Heart left ventricle (tissue), 16 donors: ENCODE data around the gene TMEM43. TPM values are rescaled to one million over a fixed set of nuclear protein-coding genes. Genes with fewer than 3 reads are reported as not detected.

Source experiments
- ATAC-seq, 4 donors: fragments of 200-7000 bp; cut with Tn5 transposase; one replicate each; pipeline ENCODE4 v1.9.1; 2020 to 2022; ENCODE audit warnings: moderate library complexity in 4 of 4, mild to moderate bottlenecking in 3 of 4, moderate number of reproducible peaks in 1 of 4
- DNase-seq, 5 donors: peaks; one replicate each; pipeline ENCODE4 v3.0.0-alpha.2; 2020
- H3K27ac ChIP-seq, 12 donors: fragments of 200-600 bp; sonication (generic) in 4 of 12; one replicate each; pipeline versions ENCODE4 v1.5.0 to v1.8.0; 2016 to 2022; ENCODE audit warnings: mild to moderate bottlenecking in 2 of 12
- H3K27me3 ChIP-seq, 9 donors: fragments of 200-600 bp; sonication (generic) in 2 of 9; one replicate each; pipeline versions ENCODE4 v1.5.1 to v1.8.0; 2016 to 2022; ENCODE audit warnings: mild to moderate bottlenecking in 3 of 9
- H3K36me3 ChIP-seq, 9 donors: fragments of 200-600 bp; sonication (generic) in 2 of 9; one replicate each; pipeline versions ENCODE4 v1.5.0 to v1.8.0; 2018 to 2022; ENCODE audit warnings: mild to moderate bottlenecking in 2 of 9
- H3K4me1 ChIP-seq, 12 donors: fragments of 200-600 bp; sonication (generic) in 4 of 12; one replicate each; pipeline versions ENCODE4 v1.5.0 to v1.8.0; 2016 to 2022; ENCODE audit warnings: mild to moderate bottlenecking in 3 of 12
- H3K4me3 ChIP-seq, 12 donors: fragments of 200-600 bp; sonication (generic) in 4 of 12; one replicate each; pipeline versions ENCODE4 v1.5.0 to v1.8.0; 2017 to 2022; ENCODE audit warnings: mild to moderate bottlenecking in 9 of 12, moderate library complexity in 4 of 12
- H3K9me3 ChIP-seq, 12 donors: fragments of 200-600 bp; sonication (generic) in 4 of 12; one replicate each; pipeline versions ENCODE4 v1.5.0 to v1.8.0; 2016 to 2022; ENCODE audit warnings: mild to moderate bottlenecking in 1 of 12
- POLR2A ChIP-seq, 2 donors: fragments of 450-650 bp; IDR thresholded peaks; one replicate each; pipeline ENCODE4 v1.6.1; 2017; ENCODE audit warnings: antibody characterized with exemption in 2 of 2, mild to moderate bottlenecking in 2 of 2, moderate library complexity in 2 of 2
- WGBS, 4 donors: extraction: QIAGEN DNeasy Blood & Tissue Kit in 2 of 4; methylation state at CpG; one replicate each; pipeline versions ENCODE4 v1.1.5 to v1.1.7; 2013 to 2018; 5-methylcytosine and 5-hydroxymethylcytosine counted together
- intact Hi-C, 10 donors: fragments of 100-400 bp; cut with DNase I; formaldehyde crosslinking; loops; one replicate each; pipeline versions ENCODE4 v1.11.1 to v1.14.2; 2022
- polyA plus RNA-seq, 2 donors: library from polyadenylated mRNA; stranded (reverse); fragments of 200-250 nt; gene quantifications; one replicate each; pipeline ENCODE4 v1.2.3, GENCODE V29; 2013
- total RNA-seq, 9 donors: library from RNA; depleted of rRNA in 2 of 9; stranded (reverse); fragments of >200 nt in 2 of 9; fragmentation: NEBNext Ultra II Directional in 3 of 9; extraction: Animal tissue kit (Norgen Biotek cat#: 25700) in 3 of 9; gene quantifications; one replicate each; pipeline versions ENCODE4 v1.1.0 to v1.2.4, GENCODE V29; 2016 to 2023
- TF ChIP-seq, protein P1 (sequence below), 12 donors: fragments of 200-600 bp; sonication (generic) in 4 of 12; IDR thresholded peaks; one replicate each; pipeline versions ENCODE4 v1.5.0 to v1.8.0; 2018 to 2022; ENCODE audit warnings: antibody characterized with exemption in 12 of 12, mild to moderate bottlenecking in 5 of 12
- donor health status: ischemic (EF 13 %, LVEDD 7.1; RV severe dilation, severe dysfunction).
- donor health status: healthy with polysubstance abuse.
- donor health status: DM: no; HTN: yes; CAD: no.
- donor health status: DM: no; HTN: no; CAD: no.
- donor health status: ischemic (EF 25% LVEDD 6.9; RV normal size, moderate dysfunction).
- donor health status: ischemic (EF 25% LVEDD 5.7; RV mildly dilated, moderate dysfunction).
- donor health status: healthy.
- donor health status: DM: yes; HTN: yes; CAD: no.
- donor health status: ischemic (EF 35%, LVEDD 5.7; RV mildly dilated, moderate dysfunction).
- donor health status: nonischemic (EF 11% LVEDD 7.7; RV severe dilation, severe dysfunction).
- donor health status: DM: yes; HTN: yes; CAD: no.
- donor health status: PGD.
- donor health status: ischemic (EF 29% LVEDD 5.4; RV normal size, mild dysfunction).
- donor health status: nonischemic (EF 23%, LVEDD 6.1; RV moderate dilation, normal function).

The TMEM43 gene
- total and polyA plus RNA-seq, 11 donors = 26.1 to 150 (median 46.0) TPM

DNA sequence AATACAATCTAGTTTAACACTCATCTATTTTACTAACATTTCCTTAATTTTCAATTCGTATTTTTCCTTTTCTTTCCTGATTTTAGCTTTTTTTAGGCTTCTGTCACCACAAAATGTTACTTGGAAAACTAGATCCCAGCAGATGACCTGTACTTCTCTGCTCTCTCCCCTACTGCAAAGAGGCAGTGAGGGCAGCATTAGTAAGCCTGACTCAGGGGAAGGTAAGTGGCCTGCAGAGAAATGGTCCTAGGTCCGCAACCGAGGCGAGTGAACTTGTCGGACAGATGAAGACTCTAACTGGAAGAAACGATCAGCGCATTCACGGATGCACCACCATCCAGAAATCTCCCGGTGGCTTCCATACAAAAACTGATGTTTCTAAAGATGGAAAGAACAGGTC lies 20.4 kb downstream of the TMEM43 start:
- peak overlapping the region; percentile 34 to 91 (median 81) for H3K27ac ChIP-seq
- peak in 1 of 5 donors; percentile 15 for DNase-seq
- peaks cover 0 to 74% (median 36%) of the 10 kb centered on the region in 12 donors for H3K4me1 ChIP-seq
- ATAC-seq = no peak
- TF ChIP-seq, protein P1, sequence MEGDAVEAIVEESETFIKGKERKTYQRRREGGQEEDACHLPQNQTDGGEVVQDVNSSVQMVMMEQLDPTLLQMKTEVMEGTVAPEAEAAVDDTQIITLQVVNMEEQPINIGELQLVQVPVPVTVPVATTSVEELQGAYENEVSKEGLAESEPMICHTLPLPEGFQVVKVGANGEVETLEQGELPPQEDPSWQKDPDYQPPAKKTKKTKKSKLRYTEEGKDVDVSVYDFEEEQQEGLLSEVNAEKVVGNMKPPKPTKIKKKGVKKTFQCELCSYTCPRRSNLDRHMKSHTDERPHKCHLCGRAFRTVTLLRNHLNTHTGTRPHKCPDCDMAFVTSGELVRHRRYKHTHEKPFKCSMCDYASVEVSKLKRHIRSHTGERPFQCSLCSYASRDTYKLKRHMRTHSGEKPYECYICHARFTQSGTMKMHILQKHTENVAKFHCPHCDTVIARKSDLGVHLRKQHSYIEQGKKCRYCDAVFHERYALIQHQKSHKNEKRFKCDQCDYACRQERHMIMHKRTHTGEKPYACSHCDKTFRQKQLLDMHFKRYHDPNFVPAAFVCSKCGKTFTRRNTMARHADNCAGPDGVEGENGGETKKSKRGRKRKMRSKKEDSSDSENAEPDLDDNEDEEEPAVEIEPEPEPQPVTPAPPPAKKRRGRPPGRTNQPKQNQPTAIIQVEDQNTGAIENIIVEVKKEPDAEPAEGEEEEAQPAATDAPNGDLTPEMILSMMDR (IDR thresholded peaks at IDR 0.05) = no peak
- no peak for TF ChIP-seq POLR2A (IDR thresholded peaks at IDR 0.05)
- WGBS, 4 donors = 86 to 92% (median 89%) methylated on average over 9 of the region's 9 CpGs
- no peaks in the 10 kb centered on the region for H3K9me3 ChIP-seq
- no peaks in the 10 kb centered on the region for H3K27me3 ChIP-seq
- H3K36me3 ChIP-seq = peaks cover 0 to 76% (median 51%) of the 10 kb centered on the region in 9 donors
- peak overlapping the region in 5 of 12 donors; percentile 26 to 40 (median 36) for H3K4me3 ChIP-seq
- intact Hi-C loops = loop anchor here in 2 of 10 donors (2.0 to 10.0 kb wide), 3 partner anchors 20 to 490 kb away; partner anchors contain the start of genes CHCHD4 (in 1 of the 2), LSM3 (in 1 of the 2), TMEM43 (in 1 of the 2) and XPC (in 1 of the 2)

DNA sequence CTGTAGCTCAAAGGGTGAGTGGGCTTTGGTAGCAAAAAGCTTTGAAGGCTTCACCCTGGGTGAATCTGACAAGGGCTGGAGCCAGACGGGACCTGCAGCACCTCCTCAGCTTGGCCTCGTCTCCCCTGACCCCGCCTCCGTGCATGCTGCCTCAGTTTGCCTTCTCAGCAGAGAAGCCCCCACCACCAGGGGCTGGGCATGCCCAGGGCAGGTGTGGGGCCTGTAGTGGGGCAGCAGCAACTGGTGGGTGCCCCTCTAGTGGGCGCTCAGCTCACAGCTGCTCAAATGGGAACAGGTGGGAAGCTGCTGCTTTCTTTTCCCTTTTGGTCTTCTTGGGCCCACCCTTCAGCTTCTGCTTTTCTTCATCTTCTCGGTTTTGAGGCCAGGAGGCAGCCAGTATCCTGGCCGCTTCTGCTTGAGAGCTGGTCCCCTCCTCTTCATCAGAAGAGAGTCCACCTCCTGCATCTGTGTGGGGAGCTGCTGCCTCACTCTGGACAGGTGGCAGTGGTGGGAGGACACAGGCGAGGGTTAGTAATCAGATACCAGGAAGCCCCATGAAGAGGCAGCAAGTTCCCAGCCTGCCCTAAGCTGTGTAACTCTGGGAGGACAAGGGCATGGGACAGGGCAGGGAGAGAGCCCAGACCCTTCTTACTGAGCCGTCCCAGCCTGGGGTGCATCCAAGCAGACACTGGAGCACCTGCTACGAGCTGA lies 21.0 kb downstream of the TMEM43 start:
- H3K36me3 ChIP-seq = peaks cover 0 to 76% (median 52%) of the 10 kb centered on the region in 9 donors
- no peaks in the 10 kb centered on the region for H3K27me3 ChIP-seq
- TF ChIP-seq, protein P1 (IDR thresholded peaks at IDR 0.05) = no peak
- no peaks in the 10 kb centered on the region for H3K9me3 ChIP-seq
- H3K4me3 ChIP-seq = no peak overlapping the region
- peak overlapping the region; percentile 34 to 91 (median 81) for H3K27ac ChIP-seq
- 92 to 94% (median 93%) methylated on average over 9 to 10 of the region's 10 CpGs for WGBS, 4 donors
- peaks cover 0 to 71% (median 36%) of the 10 kb centered on the region in 12 donors for H3K4me1 ChIP-seq
- peak in 2 of 5 donors; percentile 10 to 15 for DNase-seq
- ATAC-seq = no peak
- intact Hi-C loops = loop anchor here in 2 of 10 donors (2.0 to 10.0 kb wide), 3 partner anchors 21 to 491 kb away; partner anchors contain the start of genes CHCHD4 (in 1 of the 2), LSM3 (in 1 of the 2), TMEM43 (in 1 of the 2) and XPC (in 1 of the 2)

DNA sequence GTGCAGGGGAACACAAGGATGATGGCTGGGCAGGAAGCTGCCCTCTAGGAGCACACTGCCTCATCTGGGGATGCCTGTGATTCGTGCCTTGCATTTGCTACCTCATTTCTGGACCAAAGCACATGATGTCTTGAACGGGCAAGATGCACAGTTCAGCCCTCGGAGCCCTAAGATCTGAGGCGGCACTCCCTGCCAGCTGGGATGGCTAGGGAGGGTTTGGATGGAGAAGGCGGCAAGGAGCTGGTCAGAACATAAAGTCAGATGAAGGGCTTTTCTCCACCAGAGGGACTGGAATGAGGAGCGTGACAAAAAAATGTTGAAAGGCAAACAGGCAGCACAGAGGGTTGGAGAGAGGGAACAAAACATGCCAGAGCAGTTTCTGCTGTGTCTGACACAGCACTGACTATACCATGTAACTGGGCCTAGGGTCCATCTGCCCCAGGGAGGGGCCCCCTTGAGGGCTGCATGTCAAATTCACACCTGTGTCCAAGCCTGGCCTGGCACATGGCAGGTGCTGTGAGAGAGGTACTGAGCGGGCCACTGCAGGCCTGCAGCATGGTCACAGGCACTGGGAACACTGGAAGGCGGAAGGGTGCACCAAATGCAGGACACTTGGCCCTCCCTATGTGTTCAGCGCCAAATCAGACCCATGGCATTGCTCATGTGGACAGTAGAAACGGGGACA lies 21.7 kb downstream of the TMEM43 start:
- H3K4me3 ChIP-seq = no peak overlapping the region
- no peaks in the 10 kb centered on the region for H3K9me3 ChIP-seq
- DNase-seq (peak in 2 of 5 donors; percentile 5 to 13), ATAC-seq (no peak)
- WGBS, 4 donors = 88 to 97% (median 96%) methylated on average over 8 to 10 of the region's 10 CpGs
- TF ChIP-seq POLR2A (IDR thresholded peaks at IDR 0.05) = no peak
- TF ChIP-seq, protein P1 (IDR thresholded peaks at IDR 0.05) = no peak
- H3K27ac ChIP-seq = peak overlapping the region in 4 of 12 donors; percentile 20 to 86 (median 78)
- no peaks in the 10 kb centered on the region for H3K27me3 ChIP-seq
- peaks cover 0 to 73% (median 51%) of the 10 kb centered on the region in 9 donors for H3K36me3 ChIP-seq
- peaks cover 0 to 64% (median 34%) of the 10 kb centered on the region in 12 donors for H3K4me1 ChIP-seq
- intact Hi-C loops = loop anchor here in 1 of 10 donors (10.0 kb wide), 1 partner anchor 492 kb away; no protein-coding TSS in a partner anchor

DNA sequence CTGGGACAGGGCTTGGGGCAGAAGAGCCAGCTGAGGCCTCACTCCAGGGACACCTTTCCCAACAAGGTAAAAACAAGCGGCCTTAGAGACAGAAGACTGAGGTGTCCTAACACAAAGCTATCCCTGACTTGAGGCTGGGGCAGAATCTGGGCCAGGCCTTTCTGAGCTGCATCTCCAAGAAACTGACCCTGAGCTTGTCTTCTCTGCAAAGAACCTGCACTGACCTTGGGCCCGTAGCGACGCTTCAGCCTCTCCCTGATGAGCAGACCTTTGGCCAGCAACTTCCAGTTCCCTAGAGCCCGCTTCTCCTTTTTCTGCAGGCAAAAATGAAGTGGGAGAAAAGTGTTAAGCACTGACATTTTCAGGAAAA lies 22.2 kb downstream of the TMEM43 start:
- DNase-seq = peak in 2 of 5 donors; percentile 5 to 12
- TF ChIP-seq, protein P1 (IDR thresholded peaks at IDR 0.05) = no peak

More for the DNA sequence above, 22.2 kb downstream of the TMEM43 start:
- Histone ChIP-seq H3K27ac (peak overlapping the region in 1 of 12 donors; percentile 20), H3K27me3 (no peaks in the 10 kb centered on the region), H3K9me3 (no peaks in the 10 kb centered on the region), H3K36me3 (peaks cover 0 to 73% (median 51%) of the 10 kb centered on the region in 9 donors), H3K4me3 (no peak overlapping the region), H3K4me1 (peaks cover 0 to 59% (median 32%) of the 10 kb centered on the region in 12 donors)
- no peak for ATAC-seq
- 84 to 94% (median 88%) methylated on average over 4 to 5 of the region's 5 CpGs for WGBS, 4 donors
- intact Hi-C loops = loop anchor here in 1 of 10 donors (10.0 kb wide), 1 partner anchor 492 kb away; no protein-coding TSS in a partner anchor
